Ovary (tissue), 9 donors: ENCODE data around the gene DEGS2. TPM values are rescaled to one million over a fixed set of nuclear protein-coding genes. Genes with fewer than 3 reads are reported as not detected.

Source experiments
- DNase-seq, 5 donors: peaks; one replicate each; pipeline ENCODE4 v3.0.0-alpha.2; 2019 to 2020
- H3K27ac ChIP-seq, 2 donors: fragments of 200-600 bp; one replicate each; pipeline versions ENCODE4 v1.5.1 to v1.8.0; 2019 to 2022
- H3K27me3 ChIP-seq: fragments of 200-600 bp; one replicate; pipeline ENCODE4 v1.8.0; 2022
- H3K36me3 ChIP-seq: fragments of 200-600 bp; sonication (generic); one replicate; pipeline ENCODE4 v1.5.1; 2019
- H3K4me1 ChIP-seq: one replicate; pipeline ENCODE4 v1.8.1; 2013; ENCODE audit warnings: mild to moderate bottlenecking, moderate library complexity; ENCODE audit not compliant: insufficient read depth
- H3K4me3 ChIP-seq: fragments of 200-600 bp; sonication (generic); one replicate; pipeline ENCODE4 v1.5.1; 2017
- H3K9me3 ChIP-seq, 2 donors: fragments of 200-600 bp in 1 of 2; sonication (generic) in 1 of 2; one replicate each; pipeline versions ENCODE4 v1.5.1 to v1.8.1; 2013 to 2019; ENCODE audit warnings: mild to moderate bottlenecking in 1 of 2, moderate library complexity in 1 of 2
- CTCF ChIP-seq, 3 donors: fragments of 450-650 bp in 2 of 3; fragments of 200-600 bp in 1 of 3; IDR thresholded peaks; one replicate each; pipeline versions ENCODE4 v1.5.1 to v1.8.0; 2016 to 2022; ENCODE audit warnings: antibody characterized with exemption in 3 of 3, mild to moderate bottlenecking in 1 of 3
- EP300 ChIP-seq: sonication (generic); formaldehyde crosslinking; IDR thresholded peaks from one replicate; pipeline ENCODE4 v1.6.1; 2017; ENCODE audit warnings: antibody characterized with exemption
- POLR2A ChIP-seq: fragments of 450-650 bp; IDR thresholded peaks from one replicate; pipeline ENCODE4 v1.6.1; 2017; ENCODE audit warnings: antibody characterized with exemption, mild to moderate bottlenecking, moderate library complexity
- WGBS, 3 donors: extraction: QIAGEN DNeasy Blood & Tissue Kit in 1 of 3; methylation state at CpG; one replicate each; pipeline versions ENCODE4 v1.1.5 to v1.1.7; 2013 to 2017; 5-methylcytosine and 5-hydroxymethylcytosine counted together
- intact Hi-C, 4 donors: fragments of 100-400 bp; cut with DNase I; formaldehyde crosslinking; loops; one replicate each; pipeline versions ENCODE4 v1.11.0 to v1.15.1; 2022 to 2023
- polyA plus RNA-seq, 2 donors: library from polyadenylated mRNA; stranded (reverse); fragments of 200-250 nt in 1 of 2; fragments of 350-450 nt in 1 of 2; fragmentation: Illumina TruSeq in 1 of 2; extraction: RNeasy Lipid Tissue Mini Kit (QIAGEN cat#74804) in 1 of 2; gene quantifications; one replicate each; pipeline ENCODE4 v1.2.3, GENCODE V29; 2013 to 2014
- total RNA-seq, 7 donors: library from RNA; depleted of rRNA in 2 of 7; stranded (reverse); fragments of >200 nt in 2 of 7; fragmentation: NEBNext Ultra II Directional in 3 of 7; extraction: Animal tissue kit (Norgen Biotek cat#: 25700) in 3 of 7; gene quantifications; one replicate each; pipeline versions ENCODE4 v1.1.0 to v1.2.4, GENCODE V29; 2016 to 2023
- donor health status: DM: no; HTN: no; CAD: no; lungs with moderate emphysema.
- donor health status: DM: no; HTN: no; CAD: no.
- donor health status: Bipolar disorder and iron deficiency.
- donor health status: DM: yes; HTN: yes; CAD: no.
- donor health status: DM: no; HTN: no; CAD: no.
- donor health status: DM: yes; HTN: yes; CAD: no.

DEGS2 gene
- total and polyA plus RNA-seq, 9 donors = 0.45 to 7.9 (median 2.3) TPM; not detected in 1

GRCh38 chr14:100123618-100124017 is 35.8 kb downstream of the DEGS2 start:
- 91 to 97% (median 96%) methylated on average over 9 to 10 of the region's 10 CpGs for WGBS, 3 donors
- TF ChIP-seq EP300 (no peak), POLR2A (no peak), CTCF (IDR thresholded peaks at IDR 0.05) (no peak)
- no peak for DNase-seq
- no peak overlapping the region for H3K27ac ChIP-seq
- no peaks in the 10 kb centered on the region for H3K9me3 ChIP-seq
- intact Hi-C loops = loop anchor here in 1 of 4 donors (5.0 kb wide), 1 partner anchor 126 kb away; no protein-coding TSS in a partner anchor
- H3K36me3 ChIP-seq = no peaks in the 10 kb centered on the region
- H3K4me1 ChIP-seq = no peaks in the 10 kb centered on the region
- H3K27me3 ChIP-seq = no peaks in the 10 kb centered on the region
- H3K4me3 ChIP-seq = no peak overlapping the region

- intact Hi-C loops = loop anchor here in 1 of 4 donors (5.0 kb wide), 1 partner anchor 125 kb away; no protein-coding TSS in a partner anchor
- TF ChIP-seq CTCF (IDR thresholded peaks at IDR 0.05) = no peak
- no peak for TF ChIP-seq POLR2A
These were observed 36.8 kb downstream of the DEGS2 start for GRCh38 chr14:100122481-100123223.

GRCh38 chr14:100121643-100122480 is 37.6 kb downstream of the DEGS2 start:
- H3K4me3 ChIP-seq = no peak overlapping the region
- H3K4me1 ChIP-seq = no peaks in the 10 kb centered on the region
- H3K27ac ChIP-seq = no peak overlapping the region
- WGBS, 3 donors = 84 to 89% (median 86%) methylated on average over 14 of the region's 14 CpGs
- H3K27me3 ChIP-seq = no peaks in the 10 kb centered on the region
- H3K36me3 ChIP-seq = no peaks in the 10 kb centered on the region
- TF ChIP-seq CTCF (IDR thresholded peaks at IDR 0.05) = no peak
- no peak for DNase-seq
- intact Hi-C loops = loop anchor here in 1 of 4 donors (5.0 kb wide), 1 partner anchor 125 kb away; no protein-coding TSS in a partner anchor
- no peaks in the 10 kb centered on the region for H3K9me3 ChIP-seq

More at GRCh38 chr14:100122481-100123223, 36.8 kb downstream of the DEGS2 start:
- Histone ChIP-seq H3K27me3 (no peaks in the 10 kb centered on the region), H3K27ac (no peak overlapping the region), H3K4me3 (no peak overlapping the region), H3K4me1 (no peaks in the 10 kb centered on the region), H3K36me3 (no peaks in the 10 kb centered on the region), H3K9me3 (no peaks in the 10 kb centered on the region)
- no peak for DNase-seq
- WGBS, 3 donors = 87 to 91% (median 91%) methylated on average over 8 of the region's 8 CpGs

GRCh38 chr14:100120522-100121269 is 38.7 kb downstream of the DEGS2 start:
- H3K36me3 ChIP-seq = no peaks in the 10 kb centered on the region
- H3K4me1 ChIP-seq = no peaks in the 10 kb centered on the region
- H3K4me3 ChIP-seq = no peak overlapping the region
- intact Hi-C loops = loop anchor here in 1 of 4 donors (5.0 kb wide), 1 partner anchor 123 kb away; no protein-coding TSS in a partner anchor
- H3K9me3 ChIP-seq = no peaks in the 10 kb centered on the region
- DNase-seq = no peak
- no peak overlapping the region for H3K27ac ChIP-seq
- no peaks in the 10 kb centered on the region for H3K27me3 ChIP-seq
- 85 to 91% (median 90%) methylated on average over 18 of the region's 18 CpGs for WGBS, 3 donors
- TF ChIP-seq POLR2A (no peak), CTCF (IDR thresholded peaks at IDR 0.05) (no peak), EP300 (no peak)
